ENCODE measurements around the gene MIS12.

- no peak for TF ChIP-seq HDGF (IDR thresholded peaks at IDR 0.05; ENCODE audit: borderline replicate concordance)
- no peak for TF ChIP-seq SUZ12 (IDR thresholded peaks at IDR 0.05)
- no peak for TF ChIP-seq FOXA1 (IDR thresholded peaks at IDR 0.05)
- TF ChIP-seq SP1 (IDR thresholded peaks at IDR 0.05): no peak
- TF ChIP-seq LEF1 (IDR thresholded peaks at IDR 0.05; ENCODE audit: borderline replicate concordance): no peak
- TF ChIP-seq ZNF384 (IDR thresholded peaks at IDR 0.05): no peak
- TF ChIP-seq BHLHE40 (IDR thresholded peaks at IDR 0.05; ENCODE audit: borderline replicate concordance): no peak
- no peak for TF ChIP-seq FOXM1 (IDR thresholded peaks at IDR 0.05; ENCODE audit: borderline replicate concordance)
- TF ChIP-seq ELF4 (IDR thresholded peaks at IDR 0.05): no peak
- TF ChIP-seq PKNOX1 (IDR thresholded peaks at IDR 0.05): no peak
- TF ChIP-seq ARNT (IDR thresholded peaks at IDR 0.05): no peak
- no peak for TF ChIP-seq TARDBP (IDR thresholded peaks at IDR 0.05)
- no peak for TF ChIP-seq FOXK2 (IDR thresholded peaks at IDR 0.05)
Measured at GRCh38 chr17:5533486-5534315, 47.3 kb downstream of the MIS12 start.
